Right atrium auricular region (tissue), 2 donors: ENCODE measurements around the gene ARRB1. TPM values are rescaled to one million over a fixed set of nuclear protein-coding genes. Genes with fewer than 3 reads are reported as not detected.
"Not testable (repeated sequence)": the region's sequence is repeated elsewhere in the genome, so short reads cannot be mapped to it uniquely, and the experiment has no call there.

Source experiments
- DNase-seq: peaks from one replicate; pipeline ENCODE4 v3.0.0-alpha.2; 2019; ENCODE audit warnings: low spot score
- H3K27ac ChIP-seq, 2 donors: fragments of 200-600 bp; sonication (generic); 1 replicate in 1 of 2; 2 replicates in 1 of 2; pipeline ENCODE4 v1.5.1; 2016 to 2019
- H3K27me3 ChIP-seq, 2 donors: fragments of 200-600 bp; sonication (generic); one replicate each; pipeline versions ENCODE4 v1.5.1 to v1.6.0; 2017 to 2019
- H3K36me3 ChIP-seq: fragments of 200-600 bp; sonication (generic); one replicate; pipeline ENCODE4 v1.5.1; 2016
- H3K4me1 ChIP-seq, 2 donors: fragments of 200-600 bp; sonication (generic); one replicate each; pipeline versions ENCODE4 v1.5.1 to v1.6.0; 2017 to 2019
- H3K4me3 ChIP-seq, 2 donors: fragments of 200-600 bp; sonication (generic); 1 replicate in 1 of 2; 2 replicates in 1 of 2; pipeline ENCODE4 v1.5.1; 2017 to 2019; ENCODE audit warnings: mild to moderate bottlenecking in 1 of 2, moderate library complexity in 1 of 2
- H3K9me3 ChIP-seq, 2 donors: fragments of 200-600 bp; sonication (generic); one replicate each; pipeline ENCODE4 v1.5.1; 2019
- CTCF ChIP-seq, 2 donors: fragments of 200-600 bp; sonication (generic); IDR thresholded peaks; one replicate each; pipeline ENCODE4 v1.5.1; 2019; ENCODE audit warnings: antibody characterized with exemption in 2 of 2
- total RNA-seq, 2 donors: library from RNA; depleted of rRNA; stranded (reverse); fragments of >200 nt; gene quantifications; one replicate each; pipeline ENCODE4 v1.1.0, GENCODE V29; 2016

ARRB1 gene
- total RNA-seq, 2 donors from 2014 or later, result 19.4 to 22.9 TPM

GRCh38 chr11:75334976-75335375, 16.5 kb downstream of the ARRB1 start:
- H3K27me3 ChIP-seq, result no peaks in the 10 kb centered on the region
- DNase-seq, result no peak
- no peaks in the 10 kb centered on the region for H3K9me3 ChIP-seq
- no peak overlapping the region for H3K4me3 ChIP-seq
- no peak for TF ChIP-seq CTCF (IDR thresholded peaks at IDR 0.05)
- H3K4me1 ChIP-seq, result peaks cover 0 to 61% of the 10 kb centered on the region in 2 donors
- no peak overlapping the region for H3K27ac ChIP-seq
- no peaks in the 10 kb centered on the region for H3K36me3 ChIP-seq

- Histone ChIP-seq H3K27me3 (no peaks in the 10 kb centered on the region), H3K4me3 (no peak overlapping the region), H3K36me3 (no peaks in the 10 kb centered on the region), H3K4me1 (peaks cover 0 to 57% of the 10 kb centered on the region in 2 donors), H3K27ac (no peak overlapping the region), H3K9me3 (no peaks in the 10 kb centered on the region)
- no peak for TF ChIP-seq CTCF (IDR thresholded peaks at IDR 0.05)
- no peak for DNase-seq
Observed at GRCh38 chr11:75334402-75334891, 17.0 kb downstream of the ARRB1 start.

GRCh38 chr11:75333807-75334140, 17.7 kb downstream of the ARRB1 start:
- Histone ChIP-seq H3K27me3 (no peaks in the 10 kb centered on the region), H3K27ac (no peak overlapping the region), H3K9me3 (no peaks in the 10 kb centered on the region), H3K4me3 (no peak overlapping the region), H3K36me3 (no peaks in the 10 kb centered on the region), H3K4me1 (peaks cover 0 to 57% of the 10 kb centered on the region in 2 donors)
- no peak for TF ChIP-seq CTCF (IDR thresholded peaks at IDR 0.05)
- DNase-seq, result no peak

- peaks cover 0 to 57% of the 10 kb centered on the region in 2 donors for H3K4me1 ChIP-seq
- H3K27me3 ChIP-seq, result no peaks in the 10 kb centered on the region
- DNase-seq, result no peak
- H3K4me3 ChIP-seq, result no peak overlapping the region
- H3K36me3 ChIP-seq, result no peaks in the 10 kb centered on the region
- TF ChIP-seq CTCF (IDR thresholded peaks at IDR 0.05), result no peak
- no peak overlapping the region for H3K27ac ChIP-seq
- H3K9me3 ChIP-seq, result no peaks in the 10 kb centered on the region
Observed at GRCh38 chr11:75333022-75333806, 18.2 kb downstream of the ARRB1 start.

- H3K36me3 ChIP-seq, H3K4me3 ChIP-seq, DNase-seq, H3K9me3 ChIP-seq, H3K27me3 ChIP-seq, H3K27ac ChIP-seq: not testable (repeated sequence)
- H3K4me1 ChIP-seq, result peaks cover 0 to 42% of the 10 kb centered on the region in 2 donors
Observed at GRCh38 chr11:75331761-75332160, 19.7 kb downstream of the ARRB1 start.

- DNase-seq, H3K9me3 ChIP-seq, H3K27me3 ChIP-seq, H3K4me3 ChIP-seq, H3K27ac ChIP-seq, H3K36me3 ChIP-seq: not testable (repeated sequence)
- H3K4me1 ChIP-seq, result peaks cover 0 to 38% of the 10 kb centered on the region in 2 donors
Observed at GRCh38 chr11:75331304-75331703, 20.2 kb downstream of the ARRB1 start.

- H3K4me3 ChIP-seq, H3K9me3 ChIP-seq, H3K27ac ChIP-seq, H3K27me3 ChIP-seq, H3K36me3 ChIP-seq, DNase-seq: not testable (repeated sequence)
- peaks cover 0 to 35% of the 10 kb centered on the region in 2 donors for H3K4me1 ChIP-seq
Observed at GRCh38 chr11:75330886-75331285, 20.6 kb downstream of the ARRB1 start.
